Measurements from ENCODE around the gene SYNDIG1.

The SYNDIG1 gene

DNA sequence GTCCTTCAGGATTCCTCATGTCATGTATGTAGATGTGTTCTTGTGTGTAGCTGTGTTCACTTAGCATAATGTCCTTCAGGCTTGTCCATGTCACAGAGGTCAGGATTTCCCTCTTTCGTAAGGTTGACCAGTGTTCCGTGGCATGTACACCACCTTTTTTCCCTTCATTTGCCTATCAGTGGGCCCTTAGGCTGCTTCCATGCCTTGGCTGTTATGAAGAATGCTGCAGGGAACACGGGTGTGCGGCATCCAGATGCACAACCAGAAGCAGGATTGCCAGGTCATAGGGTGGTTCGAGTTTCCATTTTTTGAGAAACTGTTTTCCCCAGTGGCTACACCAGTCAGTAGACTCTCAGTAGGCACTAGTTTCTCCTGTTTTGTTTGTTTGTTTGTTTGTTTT, 29.2 kb downstream of the SYNDIG1 start:
- TF ChIP-seq, protein P1, sequence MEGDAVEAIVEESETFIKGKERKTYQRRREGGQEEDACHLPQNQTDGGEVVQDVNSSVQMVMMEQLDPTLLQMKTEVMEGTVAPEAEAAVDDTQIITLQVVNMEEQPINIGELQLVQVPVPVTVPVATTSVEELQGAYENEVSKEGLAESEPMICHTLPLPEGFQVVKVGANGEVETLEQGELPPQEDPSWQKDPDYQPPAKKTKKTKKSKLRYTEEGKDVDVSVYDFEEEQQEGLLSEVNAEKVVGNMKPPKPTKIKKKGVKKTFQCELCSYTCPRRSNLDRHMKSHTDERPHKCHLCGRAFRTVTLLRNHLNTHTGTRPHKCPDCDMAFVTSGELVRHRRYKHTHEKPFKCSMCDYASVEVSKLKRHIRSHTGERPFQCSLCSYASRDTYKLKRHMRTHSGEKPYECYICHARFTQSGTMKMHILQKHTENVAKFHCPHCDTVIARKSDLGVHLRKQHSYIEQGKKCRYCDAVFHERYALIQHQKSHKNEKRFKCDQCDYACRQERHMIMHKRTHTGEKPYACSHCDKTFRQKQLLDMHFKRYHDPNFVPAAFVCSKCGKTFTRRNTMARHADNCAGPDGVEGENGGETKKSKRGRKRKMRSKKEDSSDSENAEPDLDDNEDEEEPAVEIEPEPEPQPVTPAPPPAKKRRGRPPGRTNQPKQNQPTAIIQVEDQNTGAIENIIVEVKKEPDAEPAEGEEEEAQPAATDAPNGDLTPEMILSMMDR (IDR thresholded peaks at IDR 0.05; ENCODE audit: low read depth, low read length), result no peak
- no peak for DNase-seq (ENCODE audit: extremely low read depth, low read depth)

DNA sequence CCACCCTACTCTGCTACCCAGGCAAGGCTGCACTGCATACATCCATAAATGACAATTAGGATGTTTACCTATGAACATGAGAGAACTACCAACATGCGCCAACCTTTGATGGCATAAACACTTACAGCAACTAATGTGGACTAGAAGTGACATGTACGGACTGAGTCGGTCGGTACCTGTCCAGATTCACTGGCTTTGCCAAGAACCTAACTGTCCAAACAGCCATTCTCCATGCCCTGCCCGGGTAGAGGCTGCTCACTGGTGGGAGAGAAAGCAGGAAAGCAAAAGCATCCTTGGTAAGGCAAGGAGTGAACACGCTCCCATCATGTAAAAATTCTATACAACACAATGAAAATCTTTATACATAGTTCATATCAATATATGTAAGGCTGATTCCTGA, 30.0 kb downstream of the SYNDIG1 start:
- no peak for DNase-seq (ENCODE audit: extremely low read depth, low read depth)
- TF ChIP-seq, protein P1 (IDR thresholded peaks at IDR 0.05; ENCODE audit: low read depth, low read length), result no peak

DNA sequence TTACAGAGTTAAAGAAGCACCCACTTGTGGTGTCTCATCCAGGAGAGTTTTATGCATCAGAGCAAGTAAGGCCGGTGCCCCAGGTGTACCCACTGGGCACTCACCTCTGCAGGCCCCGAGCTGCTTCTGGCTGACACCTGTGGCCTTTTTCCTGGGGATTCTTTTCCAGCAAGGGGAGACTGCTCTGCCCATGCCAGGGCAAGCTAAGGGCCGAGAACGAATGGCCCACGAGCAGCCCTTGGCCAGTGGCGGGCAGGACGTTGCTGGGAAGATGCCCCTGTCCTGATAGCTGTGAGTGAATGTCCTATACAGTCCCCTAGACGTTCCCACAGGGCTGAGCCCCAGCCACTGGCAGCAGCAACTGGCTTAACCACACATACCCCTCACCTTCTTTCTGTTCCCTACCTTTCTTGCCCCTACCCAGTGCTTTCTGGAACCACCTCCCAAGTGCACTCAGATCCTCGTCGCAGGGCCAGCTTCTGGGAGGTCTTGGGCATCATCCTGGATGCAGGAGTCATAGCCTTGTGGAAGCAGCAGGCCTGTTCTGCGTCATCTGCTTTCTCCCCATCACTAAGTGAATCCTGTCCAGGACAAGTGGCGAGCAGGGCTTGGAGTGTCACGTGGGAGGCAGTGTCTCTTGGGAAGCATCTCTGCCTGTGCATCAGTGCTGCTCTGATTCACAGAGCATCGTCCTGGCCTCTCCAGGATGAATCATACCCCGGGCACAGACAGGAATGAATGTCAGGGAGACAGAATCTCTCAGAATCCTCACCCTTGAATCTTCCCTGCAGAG, 32.5 kb downstream of the SYNDIG1 start:
- TF ChIP-seq, protein P1 (IDR thresholded peaks at IDR 0.05; ENCODE audit: low read depth, low read length), result no peak
- DNase-seq (ENCODE audit: extremely low read depth, low read depth), result no peak

DNA sequence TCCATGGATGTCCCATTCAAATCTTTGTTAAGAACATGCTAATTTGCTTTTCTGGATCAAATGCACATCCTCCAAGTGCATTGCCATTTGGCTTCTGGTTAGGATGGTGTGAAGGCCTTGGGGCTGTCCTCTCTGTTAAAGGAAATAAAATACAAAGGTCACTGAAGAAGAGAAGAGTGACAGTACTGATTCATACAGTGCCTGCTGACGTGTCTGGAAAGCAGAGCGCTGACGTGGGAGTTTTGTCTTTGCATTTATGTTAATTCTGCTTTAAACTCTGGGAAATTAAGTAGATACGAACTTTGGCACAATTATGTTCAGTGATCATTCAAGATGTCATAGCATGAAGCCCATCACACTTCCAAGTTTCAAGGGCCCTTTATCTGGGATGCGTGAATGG, 33.2 kb downstream of the SYNDIG1 start:
- no peak for DNase-seq (ENCODE audit: extremely low read depth, low read depth)
- TF ChIP-seq, protein P1 (IDR thresholded peaks at IDR 0.05; ENCODE audit: low read depth, low read length), result no peak

DNA sequence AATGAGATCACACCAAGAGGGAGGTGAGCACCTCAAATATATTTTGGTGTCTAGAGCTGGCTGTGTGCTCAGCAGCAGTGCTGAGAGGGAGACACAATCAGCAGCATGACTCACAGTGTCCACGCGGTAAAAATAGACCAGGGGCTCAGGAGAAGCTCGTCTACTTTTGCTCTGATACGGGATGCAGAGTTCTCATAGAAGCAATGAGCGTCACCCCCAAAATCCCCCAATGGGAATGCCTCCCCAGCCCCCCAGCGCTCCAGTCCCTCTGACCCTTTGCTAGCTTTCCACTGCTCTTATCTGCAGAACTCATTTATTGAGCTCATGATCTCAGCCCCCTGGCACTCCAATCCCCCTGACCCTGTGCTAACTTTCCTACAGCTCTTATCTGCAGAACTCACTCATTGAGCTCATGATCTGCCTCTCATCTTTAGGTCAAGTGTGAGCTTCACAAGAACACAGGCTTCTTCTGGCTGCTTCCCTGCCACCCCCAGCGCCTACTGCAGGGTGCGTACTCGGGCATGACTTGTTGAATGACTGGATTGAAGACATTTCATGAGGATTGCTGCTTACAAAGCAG, 34.0 kb downstream of the SYNDIG1 start:
- TF ChIP-seq, protein P1 (IDR thresholded peaks at IDR 0.05; ENCODE audit: low read depth, low read length), result no peak
- no peak for DNase-seq (ENCODE audit: extremely low read depth, low read depth)

DNA sequence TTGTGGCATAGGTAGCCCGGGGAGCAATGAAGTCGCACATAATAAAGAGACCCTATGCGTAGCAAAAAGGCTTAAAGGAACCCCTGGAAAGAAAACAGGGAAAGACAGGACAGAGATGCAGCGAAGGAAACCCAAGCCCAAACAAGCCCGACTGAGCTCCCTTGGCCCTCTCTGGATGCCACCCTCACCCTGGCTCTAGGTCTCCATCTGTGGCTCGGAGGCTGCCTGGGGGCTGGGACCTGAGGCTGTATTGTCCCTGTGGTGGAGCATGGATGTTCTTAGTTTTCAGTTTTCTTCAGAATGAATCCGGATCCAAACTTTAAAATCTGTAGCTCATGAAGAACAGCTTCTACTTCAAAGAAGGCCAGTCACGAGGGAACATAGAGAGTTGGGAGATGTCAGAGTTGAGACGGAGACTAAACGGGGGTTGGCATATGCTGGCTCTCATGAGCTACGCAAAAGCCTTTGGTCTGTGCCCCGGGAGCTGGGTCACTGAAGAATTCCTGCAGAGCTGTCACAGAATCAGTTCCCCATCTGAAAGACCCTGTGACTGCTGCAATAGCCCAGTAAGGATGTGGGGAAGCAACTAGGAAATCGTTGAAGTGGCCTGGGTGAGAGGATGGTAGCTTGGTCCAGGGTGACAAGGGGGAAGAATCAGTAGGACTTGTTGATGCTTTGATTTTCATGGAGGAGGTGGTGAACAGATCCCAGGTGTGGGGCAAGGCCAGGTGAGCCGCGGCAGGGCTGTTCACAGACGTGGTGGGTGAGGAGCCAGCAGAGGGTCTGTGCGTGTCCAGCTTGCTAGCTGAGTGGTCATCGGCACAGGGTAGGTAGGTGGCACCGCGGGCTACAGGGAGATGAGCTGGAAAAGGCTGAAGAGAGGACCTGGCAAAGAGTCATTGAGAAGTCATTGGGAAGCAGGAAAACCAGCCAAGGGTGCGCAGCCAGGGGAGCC, 35.2 kb downstream of the SYNDIG1 start:
- DNase-seq (ENCODE audit: extremely low read depth, low read depth), result no peak

More for the DNA sequence above, 35.2 kb downstream of the SYNDIG1 start:
- TF ChIP-seq, protein P1 (IDR thresholded peaks at IDR 0.05; ENCODE audit: low read depth, low read length), result no peak
